ENCODE data around the gene LRRC9. TPM values are rescaled to one million over a fixed set of nuclear protein-coding genes. Genes with fewer than 3 reads are reported as not detected.

LRRC9 gene
- total and polyA plus RNA-seq, 4 donors, result 0.07 to 2.2 (median 0.31) TPM; not detected in 1

DNA sequence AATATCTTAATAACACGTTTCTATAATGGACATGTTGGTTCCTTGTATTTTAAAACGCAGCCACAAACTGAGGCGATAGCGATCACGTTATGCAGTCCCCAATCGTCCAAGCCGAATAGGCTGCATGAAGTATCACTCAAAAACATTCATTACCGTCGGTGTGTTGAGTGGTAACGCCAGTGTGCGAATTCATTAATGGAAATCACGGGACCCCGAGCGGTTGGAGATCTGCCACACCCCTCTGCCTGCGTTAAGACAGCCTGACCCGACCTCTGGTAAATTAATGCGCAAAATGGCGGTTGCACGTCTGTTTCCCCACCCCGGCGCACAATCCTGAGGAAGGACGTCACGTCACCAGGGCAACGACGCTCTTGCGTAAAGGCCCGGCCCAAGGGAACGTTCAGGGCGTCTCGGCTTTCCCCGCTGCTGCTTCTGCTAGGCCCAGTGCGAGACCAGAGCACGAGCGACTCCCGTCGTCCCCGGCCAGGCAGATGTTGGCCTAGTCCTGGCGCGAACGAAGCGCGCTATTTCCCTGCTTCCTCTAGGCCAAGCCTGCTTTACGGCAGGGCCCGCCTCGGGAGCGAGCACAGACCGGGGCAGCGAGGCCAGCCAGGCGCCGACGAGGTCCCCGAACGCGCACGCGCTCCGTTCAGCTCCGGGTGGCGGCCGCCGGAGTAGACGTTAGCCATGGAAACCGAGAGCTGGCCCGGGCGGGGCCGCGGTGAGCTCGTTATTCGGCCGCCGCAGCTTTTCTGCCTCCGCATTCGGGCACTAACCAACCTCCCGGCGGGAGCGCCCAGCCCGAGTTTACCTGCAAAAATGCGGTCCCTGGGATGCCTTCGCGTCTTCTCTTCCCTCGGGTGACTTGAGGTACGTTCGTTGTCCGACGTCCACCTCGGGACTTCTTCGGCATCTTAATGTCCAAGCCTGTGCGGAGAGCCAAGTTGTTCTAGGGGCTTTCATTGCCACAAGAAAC is 171.9 kb downstream of the LRRC9 start, which contains the start of gene PCNX4:
TSS of gene PCNX4 (plus strand) at position 374 of the 976 bp plus-strand sequence. CDS start 15,716 bp downstream, outside the sequence.
- H3K27ac ChIP-seq (ENCODE audit: low read depth in 1 of 2, low read length in 1 of 2), result peak within 1 kb of the TSS; percentile 92 to 100
- WGBS, 2 donors, result 0% methylated on average over 86 to 88 of the region's 88 CpGs
- TF ChIP-seq, protein P1, sequence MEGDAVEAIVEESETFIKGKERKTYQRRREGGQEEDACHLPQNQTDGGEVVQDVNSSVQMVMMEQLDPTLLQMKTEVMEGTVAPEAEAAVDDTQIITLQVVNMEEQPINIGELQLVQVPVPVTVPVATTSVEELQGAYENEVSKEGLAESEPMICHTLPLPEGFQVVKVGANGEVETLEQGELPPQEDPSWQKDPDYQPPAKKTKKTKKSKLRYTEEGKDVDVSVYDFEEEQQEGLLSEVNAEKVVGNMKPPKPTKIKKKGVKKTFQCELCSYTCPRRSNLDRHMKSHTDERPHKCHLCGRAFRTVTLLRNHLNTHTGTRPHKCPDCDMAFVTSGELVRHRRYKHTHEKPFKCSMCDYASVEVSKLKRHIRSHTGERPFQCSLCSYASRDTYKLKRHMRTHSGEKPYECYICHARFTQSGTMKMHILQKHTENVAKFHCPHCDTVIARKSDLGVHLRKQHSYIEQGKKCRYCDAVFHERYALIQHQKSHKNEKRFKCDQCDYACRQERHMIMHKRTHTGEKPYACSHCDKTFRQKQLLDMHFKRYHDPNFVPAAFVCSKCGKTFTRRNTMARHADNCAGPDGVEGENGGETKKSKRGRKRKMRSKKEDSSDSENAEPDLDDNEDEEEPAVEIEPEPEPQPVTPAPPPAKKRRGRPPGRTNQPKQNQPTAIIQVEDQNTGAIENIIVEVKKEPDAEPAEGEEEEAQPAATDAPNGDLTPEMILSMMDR (IDR thresholded peaks at IDR 0.05; ENCODE audit: control extremely low read depth, extremely low read depth), result no peak
- peaks cover 3 to 36% (median 21%) of the 10 kb centered on the region in 5 donors for H3K4me1 ChIP-seq (ENCODE audit: control insufficient read depth in 5 of 5, insufficient read depth in 5 of 5, low read length in 5 of 5)
- DNase-seq (peak; percentile 98 to 100 (median 100)), ATAC-seq (ENCODE audit: insufficient read depth, low FRiP score) (peak; percentile 95)
- H3K36me3 ChIP-seq (ENCODE audit: control insufficient read depth in 4 of 4, insufficient read depth in 4 of 4, low read length in 4 of 4), result no peaks in the 10 kb centered on the region
- H3K9ac ChIP-seq (ENCODE audit: insufficient read depth in 1 of 2, low read length in 2 of 2), result peak within 1 kb of the TSS; percentile 97 to 100
- H3K27me3 ChIP-seq (ENCODE audit: control insufficient read depth in 3 of 3, insufficient read depth in 3 of 3, low read length in 2 of 3), result no peaks in the 10 kb centered on the region
- peak within 1 kb of the TSS; percentile 81 for H3K4me3 ChIP-seq
- H3K9me3 ChIP-seq (ENCODE audit: control insufficient read depth in 4 of 4, insufficient read depth in 3 of 4, low read length in 3 of 4), result no peaks in the 10 kb centered on the region

DNA sequence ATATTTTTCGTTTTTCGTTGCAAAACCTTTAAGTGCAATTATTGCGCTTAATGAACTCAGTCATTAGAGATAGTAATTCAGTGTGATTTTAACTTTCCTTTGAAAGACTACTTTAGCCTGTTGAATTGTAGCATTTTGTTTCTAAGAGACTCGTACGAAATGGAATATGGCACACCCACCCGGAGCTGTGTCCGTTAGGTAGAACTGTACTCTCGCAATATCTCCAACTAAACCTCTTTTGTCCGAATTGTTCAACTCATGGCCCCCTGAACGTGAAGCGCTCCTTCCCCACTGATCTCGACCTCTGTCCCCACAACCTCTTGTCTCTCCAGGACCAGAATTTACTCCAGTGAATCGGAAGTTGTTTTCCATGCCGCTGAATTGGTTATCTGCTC is 172.6 kb downstream of the LRRC9 start:
- Histone ChIP-seq H3K4me1 (ENCODE audit: control insufficient read depth in 5 of 5, insufficient read depth in 5 of 5, low read length in 5 of 5) (peaks cover 3 to 36% (median 21%) of the 10 kb centered on the region in 5 donors), H3K27ac (ENCODE audit: low read depth in 1 of 2, low read length in 1 of 2) (peak overlapping the region; percentile 92 to 100), H3K36me3 (ENCODE audit: control insufficient read depth in 4 of 4, insufficient read depth in 4 of 4, low read length in 4 of 4) (peaks cover 0 to 3% (median under 1%) of the 10 kb centered on the region in 4 donors), H3K27me3 (ENCODE audit: control insufficient read depth in 3 of 3, insufficient read depth in 3 of 3, low read length in 2 of 3) (no peaks in the 10 kb centered on the region), H3K9me3 (ENCODE audit: control insufficient read depth in 4 of 4, insufficient read depth in 3 of 4, low read length in 3 of 4) (no peaks in the 10 kb centered on the region), H3K9ac (ENCODE audit: insufficient read depth in 1 of 2, low read length in 2 of 2) (peak overlapping the region; percentile 97 to 100), H3K4me3 (peak overlapping the region; percentile 81)
- ATAC-seq (ENCODE audit: insufficient read depth, low FRiP score), result no peak
- 0% methylated on average over 14 of the region's 14 CpGs for WGBS, 2 donors
- TF ChIP-seq, protein P1 (IDR thresholded peaks at IDR 0.05; ENCODE audit: control extremely low read depth, extremely low read depth), result no peak
- DNase-seq, result peak; percentile 24 to 80 (median 65)

DNA sequence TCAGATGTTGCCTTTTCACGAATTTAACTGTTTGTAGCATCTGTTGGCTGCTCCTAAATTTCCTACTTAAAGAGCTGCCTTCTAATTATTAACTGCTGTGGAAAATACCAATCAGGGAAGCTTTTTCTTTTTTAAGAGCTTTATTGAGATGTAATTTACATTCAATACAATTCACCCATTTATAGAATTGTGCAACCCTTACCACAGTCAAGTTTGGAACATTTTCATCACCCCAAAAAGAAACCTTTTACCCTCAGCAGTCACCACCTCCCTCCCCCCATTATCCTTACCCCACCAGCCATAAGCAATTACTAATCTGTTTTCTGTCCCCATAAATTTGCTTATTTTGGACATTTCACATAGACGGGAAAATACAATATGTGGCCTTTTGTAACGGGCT is 173.1 kb downstream of the LRRC9 start:
- DNase-seq, result no peak
- Histone ChIP-seq H3K4me1 (ENCODE audit: control insufficient read depth in 5 of 5, insufficient read depth in 5 of 5, low read length in 5 of 5) (peaks cover 3 to 36% (median 21%) of the 10 kb centered on the region in 5 donors), H3K9me3 (ENCODE audit: control insufficient read depth in 4 of 4, insufficient read depth in 3 of 4, low read length in 3 of 4) (no peaks in the 10 kb centered on the region), H3K9ac (ENCODE audit: insufficient read depth in 1 of 2, low read length in 2 of 2) (peak overlapping the region; percentile 97 to 100), H3K27me3 (ENCODE audit: control insufficient read depth in 3 of 3, insufficient read depth in 3 of 3, low read length in 2 of 3) (no peaks in the 10 kb centered on the region), H3K36me3 (ENCODE audit: control insufficient read depth in 4 of 4, insufficient read depth in 4 of 4, low read length in 4 of 4) (peaks cover 3 to 7% (median 5%) of the 10 kb centered on the region in 4 donors), H3K4me3 (peak overlapping the region; percentile 81), H3K27ac (ENCODE audit: low read depth in 1 of 2, low read length in 1 of 2) (peak overlapping the region in 1 of 2 donors; percentile 92)
- no peak for ATAC-seq (ENCODE audit: insufficient read depth, low FRiP score)
- TF ChIP-seq, protein P1 (IDR thresholded peaks at IDR 0.05; ENCODE audit: control extremely low read depth, extremely low read depth), result no peak
- 15 to 22% methylated on average over 3 of the region's 3 CpGs for WGBS, 2 donors
